H1 (cell line): ENCODE measurements around the gene GPR68. TPM values are rescaled to one million over a fixed set of nuclear protein-coding genes. Genes with fewer than 3 reads are reported as not detected.

Source experiments
- CTCF ChIA-PET: fragments of 300-600 bp; sonication (Branson Sonifier 250); formaldehyde crosslinking; loops from one replicate; lab custom pipeline; 2021; ENCODE audit not compliant: partially characterized antibody; lab: Charles Lee
- POLR2A ChIA-PET: fragments of 300-600 bp; sonication (Branson Sonifier 250); formaldehyde crosslinking; loops from one replicate; lab custom pipeline; 2021; ENCODE audit warnings: inconsistent platforms; ENCODE audit not compliant: partially characterized antibody; lab: Charles Lee
- DNase-seq, 2 experiments: peaks; one replicate each; pipeline versions ENCODE4 v3.0.0 to v3.0.0-alpha.2; 2010 to 2022; ENCODE audit warnings: low spot score in 2 of 2, low read depth in 1 of 2, mixed read lengths in 1 of 2
- FAIRE-seq: peaks from 2 replicates; lab custom pipeline; 2011; peaks lifted over from hg19 to GRCh38; lab: Jason Lieb, UNC
- H2AFZ ChIP-seq: 2 replicates; pipeline ENCODE4 v1.8.1; 2012; ENCODE audit warnings: low read length, inconsistent platforms
- H2AK5ac ChIP-seq: 2 replicates; pipeline ENCODE4 v1.6.1; 2013; ENCODE audit warnings: low read depth, low read length
- H2BK120ac ChIP-seq: replicated peaks from 2 replicates; pipeline ENCODE3; 2013; ENCODE audit warnings: low read depth, low read length, inconsistent platforms
- H2BK12ac ChIP-seq: 2 replicates; pipeline ENCODE4 v1.6.1; 2013; ENCODE audit warnings: low read depth, low read length
- H2BK15ac ChIP-seq: 2 replicates; pipeline ENCODE4 v1.6.1; 2013; ENCODE audit warnings: low read length
- H2BK20ac ChIP-seq: 2 replicates; pipeline ENCODE4 v1.6.1; 2013; ENCODE audit warnings: low read length
- H2BK5ac ChIP-seq: 2 replicates; pipeline ENCODE4 v1.6.1; 2013; ENCODE audit warnings: low read depth, low read length
- H3K14ac ChIP-seq: 2 replicates; pipeline ENCODE4 v1.6.1; 2013; ENCODE audit warnings: inconsistent platforms; ENCODE audit not compliant: insufficient read length
- H3K18ac ChIP-seq: 2 replicates; pipeline ENCODE4 v1.6.1; 2013; ENCODE audit warnings: low read length; ENCODE audit errors: extremely low read depth
- H3K23ac ChIP-seq: 2 replicates; pipeline ENCODE4 v1.6.1; 2013; ENCODE audit warnings: inconsistent platforms; ENCODE audit not compliant: insufficient read length
- H3K23me2 ChIP-seq: 2 replicates; pipeline ENCODE4 v1.6.1; 2013; ENCODE audit warnings: low read depth, low read length
- H3K27ac ChIP-seq: 2 replicates; pipeline ENCODE4 v1.6.1; 2011; ENCODE audit warnings: low read depth, low read length, inconsistent platforms
- H3K27me3 ChIP-seq, 4 experiments: replicated peaks in 1 of 4; 1 replicate in 1 of 4; 2 replicates in 3 of 4; pipeline versions ENCODE4 v1.6.1 to v1.8.1; 2011 to 2013; ENCODE audit warnings: low read length in 3 of 4, mild to moderate bottlenecking in 3 of 4, inconsistent platforms in 2 of 4, mixed read lengths in 2 of 4, moderate library complexity in 1 of 4; ENCODE audit not compliant: control insufficient read depth in 3 of 4, insufficient read depth in 3 of 4; ENCODE audit errors: extremely low read depth in 1 of 4
- H3K36me3 ChIP-seq, 4 experiments: 2 replicates each; pipeline versions ENCODE4 v1.6.1 to v1.8.1; 2011 to 2013; ENCODE audit warnings: mild to moderate bottlenecking in 4 of 4, low read length in 3 of 4, moderate library complexity in 2 of 4, control low read depth in 1 of 4, inconsistent platforms in 1 of 4; ENCODE audit not compliant: insufficient read depth in 4 of 4, control insufficient read depth in 2 of 4
- H3K4ac ChIP-seq: replicated peaks from 2 replicates; pipeline ENCODE3; 2013; ENCODE audit warnings: low read length, low read depth, mixed read lengths, inconsistent platforms; ENCODE audit not compliant: insufficient read length
- H3K4me1 ChIP-seq, 4 experiments: replicated peaks in 1 of 4; 1 replicate in 1 of 4; 2 replicates in 3 of 4; pipeline versions ENCODE4 v1.6.1 to v1.8.1; 2011 to 2013; ENCODE audit warnings: low read length in 3 of 4, inconsistent platforms in 2 of 4, mixed read lengths in 1 of 4; ENCODE audit not compliant: insufficient read depth in 4 of 4, control insufficient read depth in 3 of 4
- H3K4me2 ChIP-seq, 2 experiments: 2 replicates each; pipeline versions ENCODE4 v1.6.1 to v1.8.1; 2011 to 2013; ENCODE audit warnings: low read depth in 2 of 2, low read length in 2 of 2, control low read depth in 1 of 2, inconsistent platforms in 1 of 2, mild to moderate bottlenecking in 1 of 2; ENCODE audit not compliant: insufficient read depth in 1 of 2
- H3K4me3 ChIP-seq, 4 experiments: fragments of 200-600, 300-600 bp in 1 of 4; sonication (generic), shearing (Covaris generic), sonication (Bioruptor Twin) in 1 of 4; 2 replicates each; pipeline versions ENCODE4 v1.5.1 to v1.8.1; 2011 to 2016; ENCODE audit warnings: low read length in 4 of 4, low read depth in 3 of 4, control low read depth in 2 of 4, inconsistent platforms in 2 of 4, mild to moderate bottlenecking in 2 of 4, mixed read lengths in 1 of 4, moderate library complexity in 1 of 4; ENCODE audit not compliant: insufficient read depth in 2 of 4; ENCODE audit errors: extremely low read depth in 1 of 4
- H3K56ac ChIP-seq: replicated peaks from 2 replicates; pipeline ENCODE3; 2013; ENCODE audit warnings: low read depth, mild to moderate bottlenecking, mixed read lengths, low read length, inconsistent platforms; ENCODE audit not compliant: insufficient read length
- H3K79me1 ChIP-seq: 2 replicates; pipeline ENCODE4 v1.6.1; 2013; ENCODE audit warnings: low read depth, low read length, control low read depth
- H3K79me2 ChIP-seq, 2 experiments: 2 replicates each; pipeline versions ENCODE4 v1.6.1 to v1.8.1; 2012 to 2013; ENCODE audit warnings: low read length in 2 of 2, mild to moderate bottlenecking in 2 of 2, inconsistent platforms in 1 of 2; ENCODE audit not compliant: insufficient read depth in 2 of 2, control insufficient read depth in 1 of 2
- H3K9ac ChIP-seq, 4 experiments: replicated peaks in 1 of 4; 1 replicate in 1 of 4; 2 replicates in 3 of 4; pipeline versions ENCODE4 v1.6.1 to v1.8.1; 2011 to 2013; ENCODE audit warnings: low read depth in 3 of 4, low read length in 3 of 4, control low read depth in 2 of 4, mild to moderate bottlenecking in 2 of 4, moderate library complexity in 2 of 4, inconsistent platforms in 1 of 4; ENCODE audit errors: extremely low read depth in 1 of 4
- H3K9me3 ChIP-seq, 2 experiments: 2 replicates each; pipeline versions ENCODE4 v1.6.1 to v1.8.1; 2012 to 2013; ENCODE audit warnings: mild to moderate bottlenecking in 2 of 2, moderate library complexity in 2 of 2, control low read depth in 1 of 2, inconsistent platforms in 1 of 2, low read depth in 1 of 2, low read length in 1 of 2, mixed read lengths in 1 of 2; ENCODE audit not compliant: insufficient read depth in 2 of 2
- H4K20me1 ChIP-seq, 2 experiments: replicated peaks in 1 of 2; 2 replicates each; pipeline versions ENCODE3 to v1.8.1; 2011 to 2013; ENCODE audit warnings: inconsistent platforms in 2 of 2, low read length in 2 of 2, mild to moderate bottlenecking in 1 of 2; ENCODE audit not compliant: insufficient read depth in 2 of 2, control insufficient read depth in 1 of 2
- H4K5ac ChIP-seq: 2 replicates; pipeline ENCODE4 v1.6.1; 2013; ENCODE audit warnings: low read length, low read depth, mixed read lengths, inconsistent platforms; ENCODE audit not compliant: insufficient read length
- H4K8ac ChIP-seq: 2 replicates; pipeline ENCODE4 v1.8.0; 2013; ENCODE audit warnings: mild to moderate bottlenecking, moderate library complexity, low read length, inconsistent platforms; ENCODE audit not compliant: insufficient read depth; ENCODE audit errors: extremely low read depth
- H4K91ac ChIP-seq: replicated peaks from 2 replicates; pipeline ENCODE3; 2013; ENCODE audit warnings: low read length, mixed read lengths, inconsistent platforms; ENCODE audit not compliant: insufficient read length
- SP2 ChIP-seq: IDR thresholded peaks from 2 replicates; pipeline ENCODE4 v1.6.1; 2012; ENCODE audit warnings: mild to moderate bottlenecking, low read length, inconsistent platforms
- WGBS, 2 experiments: shearing (Covaris generic) in 1 of 2; methylation state at CpG; one replicate each; pipeline versions ENCODE4 v1.1.6 to v1.1.7; 2013 to 2015; ENCODE audit warnings: low lambda C conversion rate in 2 of 2, mixed read lengths in 2 of 2, inconsistent platforms in 1 of 2, low coverage in 1 of 2, missing lambda C conversion rate in 1 of 2; ENCODE audit not compliant: insufficient replicate concordance in 2 of 2, insufficient coverage in 1 of 2, insufficient read length in 1 of 2; ENCODE audit errors: extremely low coverage in 1 of 2, missing lambda C conversion rate in 1 of 2; 5-methylcytosine and 5-hydroxymethylcytosine counted together
- polyA plus RNA-seq, 7 experiments: library from polyadenylated mRNA; depleted of rRNA in 3 of 7; stranded (reverse) in 5 of 7; unstranded in 2 of 7; fragments of >200 nt in 5 of 7; fragments of 200-250 nt in 2 of 7; gene quantifications; 1 replicate in 5 of 7; 2 replicates in 1 of 7; 4 replicates in 1 of 7; pipeline versions ENCODE4 v1.2.1 to v1.2.3, GENCODE V29; 2011 to 2013; ENCODE audit warnings: missing spikeins in 2 of 7, mixed read lengths in 2 of 7
- total RNA-seq: library from RNA; stranded (reverse); fragmentation: NEBNext Ultra II Directional; extraction: Animal tissue kit (Norgen Biotek cat#: 25700); gene quantifications from 2 replicates; pipeline ENCODE4 v1.2.1, GENCODE V29; 2021

Gene GPR68
- total and polyA plus RNA-seq, 2 of the 8 experiments (the other 6 are each of a cell fraction or from before 2014, with no cell fraction given), result 0.22 to 0.76 TPM

GRCh38 chr14:91233936-91234790 is 10.3 kb downstream of the GPR68 start:
- Histone ChIP-seq H3K4ac (no peak overlapping the region), H4K8ac (no peak overlapping the region), H3K14ac (no peak overlapping the region), H2BK12ac (0 out of 2 replicates have a peak overlapping the region, but pooled peaks have one; percentile 33), H4K91ac (no peak overlapping the region), H3K9me3 (peaks cover 5 to 7% of the 10 kb centered on the region in 2 experiments; a peak in 3 of 4 replicates), H3K4me2 (no peak overlapping the region), H3K18ac (no peak overlapping the region), H3K9ac (no peak overlapping the region), H2AFZ (no peak overlapping the region), H3K4me3 (no peak overlapping the region), H2BK120ac (no peak overlapping the region), H3K79me2 (no peaks in the 10 kb centered on the region), H3K27ac (no peak overlapping the region), H3K79me1 (no peaks in the 10 kb centered on the region), H3K23ac (no peak overlapping the region), H2BK15ac (no peak overlapping the region), H4K5ac (no peak overlapping the region), H4K20me1 (no peaks in the 10 kb centered on the region), H3K56ac (no peak overlapping the region), H3K27me3 (peaks cover 0 to 2% (median 0%) of the 10 kb centered on the region in 4 experiments; a peak in 1 of 7 replicates), H2BK20ac (no peak overlapping the region), H3K4me1 (no peaks in the 10 kb centered on the region; a peak in 1 of 7 replicates), H2BK5ac (peak overlapping the region; percentile 52; the same call in 1 of the 2 replicates), H2AK5ac (no peak overlapping the region), H3K36me3 (no peaks in the 10 kb centered on the region), H3K23me2 (no peaks in the 10 kb centered on the region)
- DNase-seq, result no peak
- TF ChIP-seq SP2, result no peak
- FAIRE-seq, result no peak
- ChIA-PET CTCF (interaction anchor here (0.7 to 1.6 kb wide), 7 partner anchors 11 to 48 kb away, joined by 3 to 8 read pairs (median 3); partner anchors contain the start of gene GPR68), POLR2A (interaction anchor here (0.5 to 2.8 kb wide), 5 partner anchors 10 to 233 kb away, joined by 3 to 14 read pairs (median 3); partner anchors contain the start of gene GPR68)
- 93% methylated on average over 55 of the region's 63 CpGs; no CpG with 5 or more reads in 1 of the 2 experiments for WGBS, 2 experiments
